Endothelial cell of umbilical vein (primary cell): ENCODE measurements around the gene MBD3. TPM values are rescaled to one million over a fixed set of nuclear protein-coding genes. Genes with fewer than 3 reads are reported as not detected.

Source experiments
- BruUV-seq: library from RNA; stranded (reverse); fragments of 400-500 nt; replicated peaks from 2 replicates; lab custom pipeline; 2021; lab: Mats Ljungman, UMichigan
- CTCF ChIA-PET: fragments of 300-600, 350-600 bp; sonication (Branson Sonifier 250); formaldehyde crosslinking; loops from one replicate; lab custom pipeline; 2021; ENCODE audit warnings: antibody characterized with exemption, inconsistent platforms; lab: Charles Lee
- POLR2A ChIA-PET: fragments of 300-600, 350-600 bp; sonication (Branson Sonifier 250); formaldehyde crosslinking; loops from one replicate; lab custom pipeline; 2021; ENCODE audit warnings: antibody characterized with exemption, inconsistent platforms; lab: Charles Lee
- DNase-seq: peaks from one replicate; pipeline ENCODE4 v3.0.0-alpha.2; 2011; ENCODE audit warnings: low read depth, low spot score
- FAIRE-seq: peaks from 2 replicates; lab custom pipeline; 2011; peaks lifted over from hg19 to GRCh38; lab: Jason Lieb, UNC
- H2AFZ ChIP-seq: 2 replicates; pipeline ENCODE4 v1.6.0; 2012; ENCODE audit warnings: low read depth, low read length, control low read depth, inconsistent platforms
- H3K27ac ChIP-seq: 2 replicates; pipeline ENCODE4 v1.5.1; 2011; ENCODE audit warnings: low read depth, mild to moderate bottlenecking, control low read depth, low read length, moderate library complexity; ENCODE audit not compliant: insufficient read depth
- H3K27me3 ChIP-seq, 2 experiments: 2 replicates each; pipeline versions ENCODE4 v1.6.0 to v1.6.1; 2011; ENCODE audit warnings: low read length in 2 of 2, mixed read lengths in 1 of 2; ENCODE audit not compliant: control insufficient read depth in 2 of 2, insufficient read depth in 2 of 2
- H3K36me3 ChIP-seq, 2 experiments: 2 replicates in 1 of 2; 3 replicates in 1 of 2; pipeline ENCODE4 v1.5.1; 2011; ENCODE audit warnings: low read length in 2 of 2, mild to moderate bottlenecking in 1 of 2, moderate library complexity in 1 of 2; ENCODE audit not compliant: control insufficient read depth in 2 of 2, insufficient read depth in 2 of 2; ENCODE audit errors: extremely low read depth in 1 of 2
- H3K4me1 ChIP-seq: 3 replicates; pipeline ENCODE4 v1.5.1; 2011; ENCODE audit warnings: mild to moderate bottlenecking, low read length; ENCODE audit not compliant: control insufficient read depth, insufficient read depth; ENCODE audit errors: extremely low read depth
- H3K4me2 ChIP-seq: 2 replicates; pipeline ENCODE4 v1.6.1; 2011; ENCODE audit warnings: low read length, control low read depth, mixed read lengths; ENCODE audit not compliant: insufficient read depth
- H3K4me3 ChIP-seq, 3 experiments: fragments of 200-600 bp in 1 of 3; sonication (generic), shearing (Covaris generic) in 1 of 3; replicated peaks in 1 of 3; 2 replicates each; pipeline ENCODE4 v1.5.1; 2011 to 2016; ENCODE audit warnings: control low read depth in 3 of 3, low read length in 3 of 3, mild to moderate bottlenecking in 2 of 3, inconsistent platforms in 1 of 3, low read depth in 1 of 3, moderate library complexity in 1 of 3; ENCODE audit not compliant: insufficient read depth in 1 of 3
- H3K79me2 ChIP-seq: 2 replicates; pipeline ENCODE4 v1.6.0; 2012; ENCODE audit warnings: low read length, inconsistent platforms; ENCODE audit not compliant: control insufficient read depth, insufficient read depth
- H3K9ac ChIP-seq: replicated peaks from 2 replicates; pipeline ENCODE3; 2011; ENCODE audit warnings: low read length, control low read depth; ENCODE audit not compliant: insufficient read depth; ENCODE audit errors: extremely low read depth
- H3K9me1 ChIP-seq: replicated peaks from 3 replicates; pipeline ENCODE4 v1.6.0; 2011; ENCODE audit warnings: mild to moderate bottlenecking, low read length; ENCODE audit not compliant: control insufficient read depth, insufficient read depth; ENCODE audit errors: extremely low read depth
- H3K9me3 ChIP-seq: replicated peaks from 2 replicates; pipeline ENCODE4 v1.5.1; 2012; ENCODE audit warnings: low read length, inconsistent platforms; ENCODE audit not compliant: control insufficient read depth, insufficient read depth
- H4K20me1 ChIP-seq: replicated peaks from 2 replicates; pipeline ENCODE3; 2011; ENCODE audit warnings: mild to moderate bottlenecking, low read length; ENCODE audit not compliant: control insufficient read depth, insufficient read depth; ENCODE audit errors: extremely low read depth
- EZH2 ChIP-seq: IDR thresholded peaks from 2 replicates; pipeline ENCODE4 v1.6.1; 2012; ENCODE audit warnings: borderline replicate concordance, low read depth, mild to moderate bottlenecking, moderate library complexity, low read length, inconsistent platforms; ENCODE audit not compliant: severe bottlenecking
- FOS ChIP-seq: IDR thresholded peaks from 2 replicates; pipeline ENCODE4 v1.6.1; 2011; ENCODE audit warnings: mild to moderate bottlenecking, low read length, moderate library complexity, borderline replicate concordance; ENCODE audit not compliant: insufficient read depth
- GATA2 ChIP-seq: IDR thresholded peaks from 2 replicates; pipeline ENCODE4 v1.7.0; 2011; ENCODE audit warnings: low read depth, mild to moderate bottlenecking, moderate library complexity, mixed read lengths, low read length; ENCODE audit not compliant: insufficient read length, insufficient read depth
- JUN ChIP-seq: IDR thresholded peaks from 2 replicates; pipeline ENCODE4 v1.6.1; 2011; ENCODE audit warnings: borderline replicate concordance, low read depth; ENCODE audit not compliant: insufficient read length, insufficient read depth
- MYC ChIP-seq: IDR thresholded peaks from one replicate; pipeline ENCODE4 v1.6.1; 2011; ENCODE audit warnings: mild to moderate bottlenecking, low read depth, low read length
- POLR2A ChIP-seq: IDR thresholded peaks from 2 replicates; pipeline ENCODE4 v1.6.1; 2012; ENCODE audit warnings: low read depth, mild to moderate bottlenecking, control low read depth, low read length
- POLR2AphosphoS5 ChIP-seq: IDR thresholded peaks from 2 replicates; pipeline ENCODE4 v1.6.1; 2012; ENCODE audit warnings: low read depth, mild to moderate bottlenecking, control low read depth, low read length, moderate library complexity; ENCODE audit not compliant: insufficient read depth
- dilution Hi-C: fragments of 300-500 bp; cut with MboI; formaldehyde crosslinking; loops from one replicate; pipeline ENCODE4 v1.15.0; 2019; ENCODE audit warnings: low sequenced_read_pairs; ENCODE audit not compliant: extremely low pct_ligation_motif_present
- intact Hi-C: fragments of 100-400 bp; cut with micrococcal nuclease; formaldehyde crosslinking; loops from one replicate; pipeline ENCODE4 v1.10.0; 2022
- polyA plus RNA-seq, 4 experiments: library from polyadenylated mRNA; depleted of rRNA in 3 of 4; stranded (reverse) in 3 of 4; unstranded in 1 of 4; fragments of >200 nt; gene quantifications; 2 replicates each; pipeline versions ENCODE4 v1.2.1 to v1.2.3, GENCODE V29; 2011 to 2012; ENCODE audit warnings: missing spikeins in 1 of 4
- total RNA-seq: library from RNA; stranded (reverse); gene quantifications from 2 replicates; pipeline ENCODE4 v1.2.3, GENCODE V29; 2021
- TF ChIP-seq, protein P1 (sequence below): IDR thresholded peaks from 2 replicates; pipeline ENCODE4 v1.6.1; 2011; ENCODE audit not compliant: insufficient read depth, insufficient read length
- TF ChIP-seq, protein P2 (sequence below), 2 donors: IDR thresholded peaks; 1 replicate in 1 of 2; 2 replicates in 1 of 2; pipeline ENCODE4 v1.5.1; 2011; ENCODE audit warnings: low read length in 2 of 2, mild to moderate bottlenecking in 2 of 2, moderate library complexity in 2 of 2, control low read depth in 1 of 2, inconsistent platforms in 1 of 2, low read depth in 1 of 2; ENCODE audit not compliant: insufficient read depth in 1 of 2; ENCODE audit errors: extremely low read depth in 1 of 2

Gene MBD3
- total and polyA plus RNA-seq, 2 donors (not counting 3 experiments of a cell fraction or from before 2014, with no cell fraction given): 96.8 to 120 TPM

GRCh38 chr19:1626417-1627010 lies 33.8 kb upstream of the MBD3 start:
- Histone ChIP-seq H3K79me2 (peaks cover 4% of the 10 kb centered on the region), H3K9me3 (no peaks in the 10 kb centered on the region), H3K4me1 (no peaks in the 10 kb centered on the region), H3K36me3 (peaks cover 11 to 35% of the 10 kb centered on the region in 2 experiments), H3K27me3 (no peaks in the 10 kb centered on the region), H2AFZ (no peak overlapping the region), H4K20me1 (no peaks in the 10 kb centered on the region), H3K4me2 (no peak overlapping the region), H3K9me1 (no peaks in the 10 kb centered on the region), H3K4me3 (no peak overlapping the region), H3K9ac (no peak overlapping the region), H3K27ac (no peak overlapping the region)
- FAIRE-seq (no peak), DNase-seq (no peak)
- BruUV-seq: no TSS peak
- POLR2A ChIA-PET: no interaction called here
- TF ChIP-seq POLR2AphosphoS5: no peak
- no peak for TF ChIP-seq EZH2
- TF ChIP-seq, protein P1, sequence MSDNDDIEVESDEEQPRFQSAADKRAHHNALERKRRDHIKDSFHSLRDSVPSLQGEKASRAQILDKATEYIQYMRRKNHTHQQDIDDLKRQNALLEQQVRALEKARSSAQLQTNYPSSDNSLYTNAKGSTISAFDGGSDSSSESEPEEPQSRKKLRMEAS: no peak
- TF ChIP-seq, protein P2, sequence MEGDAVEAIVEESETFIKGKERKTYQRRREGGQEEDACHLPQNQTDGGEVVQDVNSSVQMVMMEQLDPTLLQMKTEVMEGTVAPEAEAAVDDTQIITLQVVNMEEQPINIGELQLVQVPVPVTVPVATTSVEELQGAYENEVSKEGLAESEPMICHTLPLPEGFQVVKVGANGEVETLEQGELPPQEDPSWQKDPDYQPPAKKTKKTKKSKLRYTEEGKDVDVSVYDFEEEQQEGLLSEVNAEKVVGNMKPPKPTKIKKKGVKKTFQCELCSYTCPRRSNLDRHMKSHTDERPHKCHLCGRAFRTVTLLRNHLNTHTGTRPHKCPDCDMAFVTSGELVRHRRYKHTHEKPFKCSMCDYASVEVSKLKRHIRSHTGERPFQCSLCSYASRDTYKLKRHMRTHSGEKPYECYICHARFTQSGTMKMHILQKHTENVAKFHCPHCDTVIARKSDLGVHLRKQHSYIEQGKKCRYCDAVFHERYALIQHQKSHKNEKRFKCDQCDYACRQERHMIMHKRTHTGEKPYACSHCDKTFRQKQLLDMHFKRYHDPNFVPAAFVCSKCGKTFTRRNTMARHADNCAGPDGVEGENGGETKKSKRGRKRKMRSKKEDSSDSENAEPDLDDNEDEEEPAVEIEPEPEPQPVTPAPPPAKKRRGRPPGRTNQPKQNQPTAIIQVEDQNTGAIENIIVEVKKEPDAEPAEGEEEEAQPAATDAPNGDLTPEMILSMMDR (IDR thresholded peaks at IDR 0.05; ENCODE audit: extremely low read depth in 1 of 2, insufficient read depth in 1 of 2, low read depth in 1 of 2, low read length in 2 of 2): no peak
- no peak for TF ChIP-seq FOS
- no peak for TF ChIP-seq MYC
- TF ChIP-seq GATA2: no peak
- no peak for TF ChIP-seq POLR2A
- no peak for TF ChIP-seq JUN
- dilution Hi-C loops (no loop called here), intact Hi-C loops (no loop called here)
- CTCF ChIA-PET: no interaction called here
